Mesodermal cell (in vitro differentiated cells): Measurements from ENCODE around the gene SLC44A4.

Experiments
- H3K27ac ChIP-seq: 2 replicates; pipeline ENCODE4 v1.7.0; 2013; ENCODE audit warnings: mild to moderate bottlenecking, low read depth, low read length, moderate library complexity; ENCODE audit not compliant: severe bottlenecking
- H3K36me3 ChIP-seq: 2 replicates; pipeline ENCODE4 v1.7.1; 2013; ENCODE audit warnings: mild to moderate bottlenecking, low read length, moderate library complexity; ENCODE audit not compliant: control insufficient read depth, insufficient read depth
- H3K4me1 ChIP-seq: one replicate; pipeline ENCODE4 v1.7.1; 2013; ENCODE audit warnings: mild to moderate bottlenecking, low read length; ENCODE audit not compliant: insufficient read depth, control insufficient read depth, poor library complexity, severe bottlenecking
- H3K4me3 ChIP-seq: 2 replicates; pipeline ENCODE4 v1.7.0; 2013; ENCODE audit warnings: low read length, control low read depth, mild to moderate bottlenecking; ENCODE audit not compliant: insufficient read depth, poor library complexity, severe bottlenecking; ENCODE audit errors: extremely low read depth
- H3K9me3 ChIP-seq: 2 replicates; pipeline ENCODE4 v1.7.1; 2013; ENCODE audit warnings: mild to moderate bottlenecking, low read length, moderate library complexity; ENCODE audit not compliant: control insufficient read depth
- WGBS, 2 experiments: methylation state at CpG; one replicate each; pipeline ENCODE4 v1.1.5; 2013; ENCODE audit warnings: missing lambda C conversion rate in 2 of 2; ENCODE audit not compliant: insufficient coverage in 2 of 2; 5-methylcytosine and 5-hydroxymethylcytosine counted together

Gene SLC44A4

DNA sequence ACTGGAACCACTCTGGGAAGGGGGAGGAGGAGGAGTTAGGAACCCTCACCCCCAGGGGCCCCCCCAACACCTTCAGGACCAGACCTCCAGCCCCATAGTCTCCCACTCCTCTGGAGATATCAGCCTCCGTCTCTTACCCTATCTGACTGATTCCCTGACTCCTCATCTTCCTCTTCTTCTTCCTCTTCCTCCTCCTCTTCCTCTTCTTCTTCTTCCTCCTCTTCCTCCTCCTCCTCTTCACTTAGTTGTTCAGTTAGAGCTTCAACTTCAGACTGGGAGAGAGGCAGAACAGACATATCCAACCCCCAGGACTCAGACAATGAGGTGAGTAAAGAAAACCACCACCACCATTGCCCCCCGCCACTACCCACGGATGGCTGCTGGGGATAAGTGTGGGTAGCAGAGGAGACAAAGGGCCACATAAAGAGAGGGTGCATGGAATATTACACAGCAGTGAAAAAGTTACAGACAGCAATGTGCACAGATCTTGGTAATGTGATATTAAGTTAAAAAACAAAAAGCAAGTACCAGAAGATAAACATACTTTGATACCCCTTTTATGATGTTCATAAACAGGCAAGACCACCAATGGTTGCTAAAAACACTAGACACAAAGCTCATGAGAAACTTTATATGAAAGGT lies 10.7 kb upstream of the SLC44A4 start:
- no peak overlapping the region for H3K27ac ChIP-seq
- H3K36me3 ChIP-seq: peaks cover 94% of the 10 kb centered on the region
- 100% methylated on average over 1 to 3 of the region's 3 CpGs for WGBS, 2 experiments

DNA sequence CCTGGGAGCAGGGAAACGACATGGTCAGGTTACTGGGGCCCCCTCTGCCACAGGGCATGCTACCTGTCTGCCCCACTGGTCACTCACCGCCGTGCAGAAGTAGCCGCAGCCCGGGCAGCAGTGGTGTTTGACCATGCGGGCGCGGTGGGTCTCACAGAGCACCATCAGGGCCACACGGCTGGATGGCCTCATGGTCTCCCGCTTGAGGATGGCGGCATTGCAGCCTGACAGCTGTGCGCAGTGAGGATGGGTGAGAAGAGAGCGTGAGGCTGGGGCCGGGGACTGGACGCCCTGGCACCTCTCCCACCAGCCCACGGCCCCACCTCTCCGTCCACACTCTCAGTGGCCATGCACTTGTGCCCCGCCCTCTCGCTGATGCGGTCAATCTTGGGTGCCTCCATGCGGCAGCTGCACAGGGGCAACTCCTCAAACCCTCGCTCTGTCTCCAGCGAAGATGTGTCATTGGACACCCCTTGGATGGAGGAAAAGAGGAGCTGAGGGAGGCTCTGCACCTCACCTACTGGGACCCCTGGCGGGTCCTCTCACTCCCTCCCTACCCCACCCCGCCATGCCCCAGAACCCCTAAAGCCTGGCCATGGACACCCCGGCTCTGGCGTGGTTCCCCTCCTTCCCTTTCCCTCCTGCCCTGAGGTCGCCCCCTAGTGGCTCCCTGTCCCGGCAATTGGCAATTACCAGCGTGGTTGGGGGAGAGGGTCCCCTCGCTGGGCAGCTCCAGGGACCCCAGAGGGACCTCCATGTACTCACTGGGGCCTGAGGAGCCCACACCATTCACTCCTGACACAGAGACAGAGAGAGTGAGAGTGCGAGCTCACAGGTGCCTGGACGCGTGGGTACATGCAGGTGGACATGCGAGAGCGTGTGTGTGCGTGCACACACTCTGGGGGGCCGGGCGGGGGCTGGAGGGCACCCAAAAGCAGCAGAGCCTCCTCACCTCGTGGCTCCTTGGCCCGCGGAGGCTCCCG lies 9.8 kb upstream of the SLC44A4 start:
- Histone ChIP-seq H3K9me3 (no peaks in the 10 kb centered on the region), H3K27ac (no peak overlapping the region), H3K4me3 (no peak overlapping the region), H3K36me3 (peaks cover 92% of the 10 kb centered on the region), H3K4me1 (no peaks in the 10 kb centered on the region)
- WGBS, 2 experiments: 88 to 95% methylated on average over 28 to 34 of the region's 43 CpGs

More for the DNA sequence above, 10.7 kb upstream of the SLC44A4 start:
- Histone ChIP-seq H3K4me1 (no peaks in the 10 kb centered on the region), H3K4me3 (no peak overlapping the region), H3K9me3 (no peaks in the 10 kb centered on the region)

DNA sequence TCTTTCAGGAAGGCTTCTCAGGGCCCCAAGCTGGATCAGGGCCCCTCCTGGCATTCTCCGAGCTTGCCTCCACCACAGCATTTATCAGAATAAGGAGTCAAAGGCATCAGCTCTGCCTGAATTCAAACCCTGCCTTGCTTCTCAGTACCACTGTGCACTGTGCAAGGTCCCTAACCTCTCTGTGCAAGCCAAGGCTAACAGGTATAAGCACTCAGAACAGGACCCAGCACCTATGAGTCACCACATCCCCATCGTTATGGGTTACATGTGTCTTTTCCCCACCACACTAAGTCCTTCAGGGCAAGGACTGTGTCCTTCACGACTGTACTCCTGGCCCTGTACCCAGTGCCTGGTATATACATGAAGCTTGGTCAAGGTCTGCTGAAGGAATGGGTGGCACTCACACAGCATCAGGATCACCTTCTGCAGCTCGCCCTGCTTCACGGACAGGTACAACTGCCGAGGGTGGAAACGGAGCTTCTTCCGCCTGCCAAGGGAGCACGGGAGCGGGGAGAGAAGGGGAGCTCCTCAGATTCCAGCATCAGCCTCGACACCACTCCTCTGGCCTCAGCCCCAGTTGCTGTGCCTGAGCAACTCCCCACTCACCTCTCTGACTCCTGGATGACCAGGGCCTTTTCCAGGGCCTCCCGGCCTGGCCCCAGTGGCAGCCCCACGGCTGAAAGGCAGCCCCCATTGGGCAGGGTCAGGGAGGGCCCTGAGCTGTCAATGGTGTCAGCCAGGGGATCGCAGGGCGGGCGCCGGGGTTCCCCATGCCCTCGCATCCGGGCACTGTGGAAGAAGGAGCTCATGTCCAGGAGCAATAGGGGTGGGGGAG lies 8.6 kb upstream of the SLC44A4 start:
- Histone ChIP-seq H3K4me1 (no peaks in the 10 kb centered on the region), H3K4me3 (no peak overlapping the region), H3K36me3 (peaks cover 92% of the 10 kb centered on the region), H3K9me3 (no peaks in the 10 kb centered on the region), H3K27ac (no peak overlapping the region)
- 97 to 100% methylated on average over 11 to 16 of the region's 19 CpGs for WGBS, 2 experiments

DNA sequence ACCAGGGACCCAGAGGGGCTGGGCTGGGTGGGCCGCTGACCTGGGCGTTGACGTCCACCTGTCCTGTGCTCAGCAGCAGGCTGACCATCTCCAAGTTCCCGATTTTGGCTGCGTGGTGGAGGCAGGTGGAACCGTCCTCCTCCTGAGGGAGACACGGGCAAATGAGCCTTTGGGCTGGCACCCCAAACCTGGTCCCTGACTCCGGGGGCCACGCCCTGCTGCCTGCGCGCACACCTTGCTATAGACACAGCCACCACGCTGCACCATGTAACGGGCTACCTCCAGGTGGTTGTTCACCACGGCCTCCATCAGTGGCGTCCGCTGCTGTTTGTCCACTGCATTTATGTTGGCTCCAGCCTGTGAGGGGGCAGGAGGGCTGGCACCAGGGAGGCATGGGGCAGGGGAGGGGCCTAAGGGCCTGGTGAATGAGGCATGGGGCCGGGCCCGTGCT lies 7.8 kb upstream of the SLC44A4 start:
- H3K36me3 ChIP-seq: peaks cover 91% of the 10 kb centered on the region

DNA sequence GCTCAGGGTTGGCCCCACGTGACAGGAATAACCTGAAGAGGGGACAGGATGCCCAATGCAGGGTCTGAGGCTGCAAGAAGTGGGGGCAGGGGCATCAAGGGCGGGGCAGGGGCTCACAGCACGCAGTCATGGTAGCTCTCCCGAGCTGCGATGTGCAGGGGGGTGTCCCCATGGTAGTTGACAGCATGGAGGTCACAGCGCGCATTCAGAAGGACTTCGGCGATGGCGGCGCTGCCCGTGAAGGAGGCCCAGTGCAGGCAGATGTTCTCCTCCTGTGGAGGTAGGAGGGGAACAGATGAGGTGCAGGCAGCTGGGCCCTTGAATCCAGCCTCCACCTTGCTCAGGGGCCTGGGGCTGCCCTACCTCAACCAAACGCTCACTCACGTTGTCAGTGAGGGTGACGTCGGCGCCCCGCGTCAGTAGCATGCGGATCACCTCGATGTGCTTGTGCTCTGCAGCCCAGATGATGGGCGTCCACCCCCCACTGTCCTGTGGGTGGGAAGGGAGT lies 5.8 kb upstream of the SLC44A4 start:
- H3K36me3 ChIP-seq: peaks cover 95% of the 10 kb centered on the region
- no peaks in the 10 kb centered on the region for H3K4me1 ChIP-seq
- no peak overlapping the region for H3K4me3 ChIP-seq
- 94 to 100% methylated on average over 12 to 17 of the region's 22 CpGs for WGBS, 2 experiments
- H3K27ac ChIP-seq: no peak overlapping the region
- no peaks in the 10 kb centered on the region for H3K9me3 ChIP-seq

More for the DNA sequence above, 7.8 kb upstream of the SLC44A4 start:
- no peak overlapping the region for H3K27ac ChIP-seq
- no peaks in the 10 kb centered on the region for H3K4me1 ChIP-seq
- no peak overlapping the region for H3K4me3 ChIP-seq
- 98 to 100% methylated on average over 15 to 18 of the region's 18 CpGs for WGBS, 2 experiments
- H3K9me3 ChIP-seq: no peaks in the 10 kb centered on the region

DNA sequence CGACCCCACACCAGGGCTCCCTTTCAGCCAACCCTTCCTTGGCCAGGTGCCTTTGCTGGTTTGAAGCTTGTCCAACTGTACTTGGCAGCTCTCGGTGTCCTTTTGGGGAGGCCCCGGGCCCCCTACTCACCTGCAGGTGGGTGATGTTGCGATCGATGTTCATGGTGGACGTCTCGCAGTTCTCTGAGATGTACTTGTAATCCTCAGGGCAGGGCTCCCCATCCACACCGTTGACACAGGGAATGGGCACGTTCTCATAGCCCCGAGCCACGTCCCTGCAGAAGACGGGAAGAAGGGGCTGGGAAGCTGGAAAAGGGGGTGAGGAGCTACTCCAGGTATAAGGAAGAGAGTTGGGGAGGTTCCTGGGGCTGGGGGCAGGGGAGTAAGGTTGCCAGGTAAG lies 4.9 kb upstream of the SLC44A4 start:
- H3K36me3 ChIP-seq: peaks cover 88% of the 10 kb centered on the region
- no peak overlapping the region for H3K4me3 ChIP-seq
- no peaks in the 10 kb centered on the region for H3K4me1 ChIP-seq
- H3K27ac ChIP-seq: no peak overlapping the region
- no peaks in the 10 kb centered on the region for H3K9me3 ChIP-seq
- 90 to 98% methylated on average over 12 of the region's 12 CpGs for WGBS, 2 experiments

DNA sequence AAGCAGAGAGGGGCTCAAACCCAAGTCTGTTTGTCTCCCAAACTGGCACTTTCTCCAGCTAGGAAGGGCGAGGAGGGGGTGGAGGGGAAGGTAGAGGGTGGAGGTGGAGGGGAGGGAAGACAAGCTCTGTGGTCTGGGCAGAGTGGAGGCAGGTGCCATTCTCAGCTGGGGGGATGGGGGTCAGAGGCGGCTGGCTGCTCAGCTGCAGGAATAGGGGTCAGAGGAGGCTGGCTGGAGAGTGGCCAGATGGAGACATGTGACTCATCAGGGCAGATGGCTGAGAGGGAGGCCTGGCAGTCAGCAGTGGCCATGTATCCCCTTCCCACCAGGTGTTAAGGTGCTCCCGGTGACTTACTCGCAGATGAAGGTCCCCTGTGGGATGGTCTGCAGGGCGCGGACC lies 3.5 kb upstream of the SLC44A4 start:
- Histone ChIP-seq H3K4me3 (no peak overlapping the region), H3K36me3 (peaks cover 76% of the 10 kb centered on the region), H3K4me1 (no peaks in the 10 kb centered on the region), H3K9me3 (no peaks in the 10 kb centered on the region), H3K27ac (no peak overlapping the region)
- 96 to 100% methylated on average over 2 to 6 of the region's 6 CpGs for whole genome bisulfite sequencing, 2 experiments

DNA sequence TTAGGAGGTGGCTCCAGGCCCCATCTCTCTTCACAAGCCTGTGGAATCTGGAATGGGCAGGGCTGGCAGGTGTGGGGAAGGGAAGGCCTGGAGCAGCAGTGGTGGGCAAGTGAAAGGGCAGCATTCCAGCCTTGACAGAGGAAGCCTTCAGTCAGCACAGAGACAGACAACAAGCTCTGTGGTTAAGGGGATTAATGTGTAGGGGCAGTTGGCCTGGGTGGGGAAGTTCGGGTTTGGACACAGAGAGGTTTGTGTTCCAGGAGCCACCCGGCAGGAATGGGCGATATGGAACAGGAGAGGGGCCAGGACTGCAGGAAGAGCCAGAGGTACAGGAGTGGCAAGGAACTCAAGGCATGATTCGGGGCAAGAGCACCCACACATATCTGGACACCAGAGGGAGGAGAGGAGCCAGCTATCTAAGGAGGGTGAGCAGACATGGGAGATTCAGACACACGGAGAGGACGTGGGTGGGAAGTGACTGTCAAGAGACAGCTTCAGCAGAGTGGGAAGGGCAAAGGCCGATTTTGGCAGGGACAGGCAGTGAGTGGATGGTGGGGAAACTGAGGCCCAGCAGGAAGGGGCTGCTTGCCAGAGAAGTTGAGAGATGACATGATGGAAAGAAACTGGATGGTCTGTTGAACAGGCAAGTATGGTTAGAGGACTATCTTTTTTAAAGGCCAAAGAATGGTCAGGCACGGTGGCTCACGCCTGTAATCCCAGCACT lies 2.5 kb upstream of the SLC44A4 start:
- 96 to 97% methylated on average over 7 to 9 of the region's 9 CpGs for WGBS, 2 experiments
- Histone ChIP-seq H3K4me3 (no peak overlapping the region), H3K36me3 (peaks cover 66% of the 10 kb centered on the region), H3K9me3 (no peaks in the 10 kb centered on the region), H3K27ac (no peak overlapping the region), H3K4me1 (no peaks in the 10 kb centered on the region)

DNA sequence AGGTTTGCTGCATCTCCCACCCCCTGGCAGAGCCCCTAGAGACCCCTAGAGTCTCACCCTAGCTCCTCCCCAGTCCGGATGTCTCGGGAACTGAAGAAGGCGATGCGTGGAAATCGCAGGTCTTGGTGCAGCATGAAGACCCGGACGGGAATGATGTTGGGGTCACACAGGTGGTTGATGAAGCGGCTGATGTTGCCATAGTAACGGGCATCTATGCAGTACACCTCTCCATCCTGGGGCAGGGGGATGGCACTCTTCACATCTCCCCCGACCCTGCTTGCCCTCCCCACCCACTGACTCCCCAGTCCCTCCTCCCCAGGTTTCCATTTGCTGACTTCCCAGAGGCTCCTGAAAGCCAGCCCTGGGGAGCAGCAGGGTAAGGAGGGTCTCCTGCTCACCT lies 1.8 kb upstream of the SLC44A4 start:
- Histone ChIP-seq H3K4me3 (no peak overlapping the region), H3K27ac (no peak overlapping the region), H3K4me1 (no peaks in the 10 kb centered on the region), H3K36me3 (peaks cover 59% of the 10 kb centered on the region), H3K9me3 (no peaks in the 10 kb centered on the region)
- 93 to 99% methylated on average over 9 to 10 of the region's 10 CpGs for WGBS, 2 experiments

DNA sequence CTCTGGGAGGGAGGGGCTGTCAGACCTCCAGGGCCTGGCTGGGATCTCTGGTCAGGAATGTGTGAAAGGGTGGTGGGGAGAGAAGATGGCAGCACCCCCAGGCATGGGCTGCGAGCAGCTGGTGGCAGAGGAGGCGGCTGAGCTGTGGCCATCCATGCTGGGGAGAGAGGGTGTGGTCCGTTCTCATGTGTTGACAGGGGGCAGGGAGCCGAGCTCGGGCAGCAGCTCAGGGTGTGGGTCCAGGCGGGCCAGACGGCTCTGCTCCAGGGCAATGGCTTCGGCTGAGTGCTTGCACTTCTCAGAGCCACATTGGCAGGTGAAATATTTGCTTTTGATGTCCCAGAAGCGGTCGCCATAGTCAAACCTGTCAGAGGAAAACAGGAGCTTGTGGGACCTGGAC lies 1.1 kb upstream of the SLC44A4 start:
- no peak overlapping the region for H3K27ac ChIP-seq

More for the DNA sequence above, 1.1 kb upstream of the SLC44A4 start:
- Histone ChIP-seq H3K4me1 (no peaks in the 10 kb centered on the region), H3K4me3 (no peak overlapping the region), H3K36me3 (peaks cover 52% of the 10 kb centered on the region), H3K9me3 (no peaks in the 10 kb centered on the region)
- 94 to 95% methylated on average over 9 to 10 of the region's 10 CpGs for WGBS, 2 experiments
